Upper lobe of right lung (tissue), 1 donor: ENCODE results near the gene FUZ. TPM values are rescaled to one million over a fixed set of nuclear protein-coding genes. Genes with fewer than 3 reads are reported as not detected.
"Not testable (repeated sequence)": the region's sequence is repeated elsewhere in the genome, so short reads cannot be mapped to it uniquely, and the experiment has no call there.

ENCODE experiments used
- ATAC-seq: fragments of 200-7000 bp; cut with Tn5 transposase; one replicate; pipeline ENCODE4 v1.9.1; 2020; ENCODE audit warnings: mild to moderate bottlenecking, moderate library complexity
- DNase-seq: peaks from one replicate; pipeline ENCODE4 v3.0.0-alpha.2; 2020
- H3K27ac ChIP-seq: fragments of 200-600 bp; one replicate; pipeline ENCODE4 v1.8.0; 2022
- H3K27me3 ChIP-seq: fragments of 200-600 bp; one replicate; pipeline ENCODE4 v1.8.0; 2022; ENCODE audit warnings: mild to moderate bottlenecking
- H3K36me3 ChIP-seq: fragments of 200-600 bp; one replicate; pipeline ENCODE4 v1.8.0; 2022
- H3K4me1 ChIP-seq: fragments of 200-600 bp; one replicate; pipeline ENCODE4 v1.8.0; 2022
- H3K4me3 ChIP-seq: fragments of 200-600 bp; one replicate; pipeline ENCODE4 v1.8.0; 2022; ENCODE audit warnings: mild to moderate bottlenecking
- H3K9me3 ChIP-seq: fragments of 200-600 bp; one replicate; pipeline ENCODE4 v1.8.0; 2022
- CTCF ChIP-seq: fragments of 200-600 bp; IDR thresholded peaks from one replicate; pipeline ENCODE4 v1.8.0; 2022; ENCODE audit warnings: antibody characterized with exemption
- intact Hi-C: fragments of 100-400 bp; cut with DNase I; formaldehyde crosslinking; loops from one replicate; pipeline ENCODE4 v1.11.0; 2022
- total RNA-seq: library from RNA; stranded (reverse); fragmentation: NEBNext Ultra II Directional; extraction: Animal tissue kit (Norgen Biotek cat#: 25700); gene quantifications from one replicate; pipeline ENCODE4 v1.2.1, GENCODE V29; 2021
- donor health status: DM: no; HTN: yes; CAD: no; lungs with severe emphysema.

FUZ gene
- total RNA-seq, 1 donor from 2014 or later: 20.1 TPM

- Histone ChIP-seq H3K4me3 (no peak overlapping the region), H3K4me1 (peaks cover 9% of the 10 kb centered on the region)
Measured at GRCh38 chr19:49823472-49823871, 10.4 kb upstream of the FUZ start.

GRCh38 chr19:49820125-49820524 is 7.0 kb upstream of the FUZ start:
- no peak for ATAC-seq

More at GRCh38 chr19:49823472-49823871, 10.4 kb upstream of the FUZ start:
- Histone ChIP-seq H3K9me3 (no peaks in the 10 kb centered on the region), H3K27ac (no peak overlapping the region), H3K27me3 (no peaks in the 10 kb centered on the region), H3K36me3 (peaks cover 24% of the 10 kb centered on the region)
- ATAC-seq (no peak), DNase-seq (no peak)
- intact Hi-C loops: no loop called here
- TF ChIP-seq CTCF: no peak

GRCh38 chr19:49819452-49820115 is 6.5 kb upstream of the FUZ start:
- DNase-seq, intact Hi-C loops, H3K27me3 ChIP-seq, ATAC-seq, H3K4me1 ChIP-seq, H3K9me3 ChIP-seq: not testable (repeated sequence)
- H3K27ac ChIP-seq: peak overlapping the region; percentile 99
- peaks cover 14% of the 10 kb centered on the region for H3K36me3 ChIP-seq
- H3K4me3 ChIP-seq: peak overlapping the region; percentile 81

More at GRCh38 chr19:49820125-49820524, 7.0 kb upstream of the FUZ start:
- intact Hi-C loops: no loop called here
- Histone ChIP-seq H3K4me3 (no peak overlapping the region), H3K27me3 (no peaks in the 10 kb centered on the region), H3K36me3 (peaks cover 14% of the 10 kb centered on the region), H3K9me3 (no peaks in the 10 kb centered on the region), H3K27ac (no peak overlapping the region), H3K4me1 (peaks cover 9% of the 10 kb centered on the region)
- DNase-seq: no peak
- no peak for TF ChIP-seq CTCF

- H3K36me3 ChIP-seq: peaks cover 9% of the 10 kb centered on the region
- no peak for DNase-seq
- H3K27me3 ChIP-seq: no peaks in the 10 kb centered on the region
- ATAC-seq: no peak
- intact Hi-C loops: no loop called here
- H3K9me3 ChIP-seq: no peaks in the 10 kb centered on the region
- TF ChIP-seq CTCF: no peak
- peak overlapping the region; percentile 99 for H3K27ac ChIP-seq
- peak overlapping the region; percentile 81 for H3K4me3 ChIP-seq
- peaks cover 9% of the 10 kb centered on the region for H3K4me1 ChIP-seq
Measured at GRCh38 chr19:49818649-49819370, 5.7 kb upstream of the FUZ start.

- Histone ChIP-seq H3K27ac (peak within 1 kb of the TSS; percentile 99), H3K4me3 (peak within 1 kb of the TSS; percentile 81), H3K9me3 (no peaks in the 10 kb centered on the region), H3K36me3 (peaks cover 2% of the 10 kb centered on the region), H3K4me1 (peaks cover 9% of the 10 kb centered on the region), H3K27me3 (no peaks in the 10 kb centered on the region)
- ATAC-seq (peak; percentile 85), DNase-seq (peak; percentile 95)
- TF ChIP-seq CTCF: peak; percentile 40
- intact Hi-C loops: no loop called here
Measured at GRCh38 chr19:49817964-49818648, 5.0 kb upstream of the FUZ start, which contains the start of gene MED25. MED25 (plus strand) TSS chr19:49818289; CDS start chr19:49818342, 53 bp downstream.

GRCh38 chr19:49816590-49816989 is 3.5 kb upstream of the FUZ start:
- ATAC-seq: no peak
- Histone ChIP-seq H3K36me3 (no peaks in the 10 kb centered on the region), H3K9me3 (no peaks in the 10 kb centered on the region), H3K27ac (peak overlapping the region; percentile 99), H3K27me3 (no peaks in the 10 kb centered on the region), H3K4me1 (peaks cover 9% of the 10 kb centered on the region), H3K4me3 (peak overlapping the region; percentile 81)
- intact Hi-C loops: no loop called here
- no peak for TF ChIP-seq CTCF
- DNase-seq: no peak
